ENCODE data around the gene PLB1. TPM values are rescaled to one million over a fixed set of nuclear protein-coding genes. Genes with fewer than 3 reads are reported as not detected.
A peak's percentile ranks its signal among the peaks of the same experiment; 100 is the strongest.

The PLB1 gene
- total and polyA plus RNA-seq, 9 of the 15 experiments (the other 6 are each of a cell fraction or from before 2014, with no cell fraction given), result 0.01 to 0.09 (median 0.07) TPM; not detected in 2

GRCh38 chr2:28607730-28608499 lies 112.1 kb downstream of the PLB1 start:
- Histone ChIP-seq H3K9me3 (replicated peaks; ENCODE audit: control insufficient read depth, insufficient read depth, low read depth, low read length) (no peaks in the 10 kb centered on the region), H3K4me2 (ENCODE audit: insufficient read depth, low read length) (no peak overlapping the region), H4K20me1 (replicated peaks; ENCODE audit: control insufficient read depth, insufficient read depth, low read length) (no peaks in the 10 kb centered on the region), H3K36me3 (ENCODE audit: control insufficient read depth, insufficient read depth, low read length) (no peaks in the 10 kb centered on the region), H3K27ac (ENCODE audit: extremely low read depth, low read depth, low read length) (no peak overlapping the region), H3K9ac (ENCODE audit: insufficient read depth in 1 of 2, low read depth in 2 of 2, low read length in 2 of 2) (no peak overlapping the region), H3K4me3 (no peak overlapping the region), H3K27me3 (ENCODE audit: control insufficient read depth in 2 of 2, insufficient read depth in 2 of 2, low read length in 2 of 2) (peaks cover 20 to 77% of the 10 kb centered on the region in 2 experiments; a peak in 4 of 5 replicates), H3K79me2 (ENCODE audit: control insufficient read depth, insufficient read depth, low read length) (no peaks in the 10 kb centered on the region), H3K9me1 (ENCODE audit: control insufficient read depth, insufficient read depth, low read length) (peaks cover 4% of the 10 kb centered on the region), H2AFZ (ENCODE audit: low read depth, low read length) (no peak overlapping the region), H3K4me1 (replicated peaks in 1 of 2; ENCODE audit: control insufficient read depth in 2 of 2, insufficient read depth in 2 of 2, low read length in 2 of 2) (no peaks in the 10 kb centered on the region)
- POLR2A ChIA-PET, result interaction anchor here (0.6 to 1.6 kb wide), 3 partner anchors 8 to 577 kb away, joined by 3 to 5 read pairs (median 4); no protein-coding TSS in a partner anchor
- no peak for FAIRE-seq
- CTCF ChIA-PET (ENCODE audit: low intra/inter-chr PET ratio), result interaction anchor here (1.1 to 4.1 kb wide), 2 partner anchors 41 to 146 kb away, joined by 4 to 29 read pairs; no protein-coding TSS in a partner anchor
- in situ Hi-C loops (cut with MboI) (no loop called here), intact Hi-C loops (cut with micrococcal nuclease) (loop anchor here (5.0 kb wide), 1 partner anchor 41 kb away; no protein-coding TSS in a partner anchor)
- no peak for ATAC-seq
- TF ChIP-seq XRCC5 (IDR thresholded peaks at IDR 0.05; ENCODE audit: low read depth, low read length) (no peak), RFX1 (IDR thresholded peaks at IDR 0.05) (peak; percentile 69), HDGF (IDR thresholded peaks at IDR 0.05) (no peak)
- no TSS peak for BruUV-seq (replicated peaks)
- 1% methylated on average over 8 of the region's 8 CpGs for WGBS (ENCODE audit: insufficient coverage, low coverage, missing lambda C conversion rate)
- no peak for DNase-seq (ENCODE audit: extremely low read depth in 1 of 4, low spot score in 3 of 4)

Measured in K562 (cell line).